Ishikawa (cell line): ENCODE data around the gene AFG1L.

Experiments
- CEBPB ChIP-seq: IDR thresholded peaks from 2 replicates; pipeline ENCODE4 v1.6.1; 2012
- CREB1 ChIP-seq: IDR thresholded peaks from 2 replicates; pipeline ENCODE4 v1.6.1; 2012; ENCODE audit warnings: low read depth
- EGR1 ChIP-seq: IDR thresholded peaks from 2 replicates; pipeline ENCODE4 v1.6.1; 2012
- EP300 ChIP-seq: IDR thresholded peaks from 2 replicates; pipeline ENCODE4 v1.6.1; 2012; ENCODE audit warnings: borderline replicate concordance
- FOXM1 ChIP-seq: IDR thresholded peaks from 2 replicates; pipeline ENCODE4 v1.6.1; 2012; ENCODE audit warnings: low read depth, borderline replicate concordance
- RAD21 ChIP-seq: IDR thresholded peaks from 2 replicates; pipeline ENCODE4 v1.6.1; 2012; ENCODE audit warnings: low read depth
- TAF1 ChIP-seq: IDR thresholded peaks from 2 replicates; pipeline ENCODE4 v1.6.1; 2012; ENCODE audit warnings: low read depth, mild to moderate bottlenecking
- TCF12 ChIP-seq: IDR thresholded peaks from 2 replicates; pipeline ENCODE4 v1.6.1; 2012; ENCODE audit warnings: low read depth
- TEAD4 ChIP-seq: IDR thresholded peaks from 2 replicates; pipeline ENCODE4 v1.6.1; 2012
- YY1 ChIP-seq: IDR thresholded peaks from 2 replicates; pipeline ENCODE4 v1.6.1; 2012; ENCODE audit warnings: low read depth
- ZBTB7A ChIP-seq: IDR thresholded peaks from 2 replicates; pipeline ENCODE4 v1.6.1; 2012; ENCODE audit warnings: low read depth
- TF ChIP-seq, protein P1 (sequence below): IDR thresholded peaks from 2 replicates; pipeline ENCODE4 v1.6.1; 2012
- TF ChIP-seq, protein P2 (sequence below): IDR thresholded peaks from 2 replicates; pipeline ENCODE4 v1.6.1; 2012; ENCODE audit warnings: low read depth, mild to moderate bottlenecking
- TF ChIP-seq, protein P3 (sequence below): IDR thresholded peaks from 2 replicates; pipeline ENCODE4 v1.6.1; 2012

DNA sequence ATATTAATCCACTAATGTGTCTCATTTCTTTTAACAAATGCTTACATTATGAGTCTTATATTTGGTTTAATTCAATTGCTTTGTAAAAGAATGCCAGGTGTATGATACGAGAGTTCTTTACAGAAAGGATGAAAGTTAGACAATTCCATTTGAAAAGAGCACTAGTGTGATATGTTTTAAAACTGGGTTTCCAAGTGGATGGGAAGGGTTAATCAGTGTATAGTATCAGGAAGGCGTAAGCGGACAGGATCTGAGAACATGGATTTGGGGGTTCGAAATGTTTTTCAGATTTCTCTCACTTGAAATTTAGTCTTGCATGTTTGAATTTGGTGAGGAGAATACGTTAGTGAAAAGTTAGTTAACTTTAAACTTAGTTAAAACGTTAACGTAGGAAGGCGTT, 268.4 kb downstream of the AFG1L start:
- TF ChIP-seq YY1 (no peak), TAF1 (no peak), TCF12 (no peak), FOXM1 (no peak), CEBPB (no peak), RAD21 (no peak), EP300 (no peak), ZBTB7A (no peak), CREB1 (no peak), TEAD4 (no peak), EGR1 (no peak)
- TF ChIP-seq, protein P1, sequence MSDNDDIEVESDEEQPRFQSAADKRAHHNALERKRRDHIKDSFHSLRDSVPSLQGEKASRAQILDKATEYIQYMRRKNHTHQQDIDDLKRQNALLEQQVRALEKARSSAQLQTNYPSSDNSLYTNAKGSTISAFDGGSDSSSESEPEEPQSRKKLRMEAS, result no peak
- TF ChIP-seq, protein P2, sequence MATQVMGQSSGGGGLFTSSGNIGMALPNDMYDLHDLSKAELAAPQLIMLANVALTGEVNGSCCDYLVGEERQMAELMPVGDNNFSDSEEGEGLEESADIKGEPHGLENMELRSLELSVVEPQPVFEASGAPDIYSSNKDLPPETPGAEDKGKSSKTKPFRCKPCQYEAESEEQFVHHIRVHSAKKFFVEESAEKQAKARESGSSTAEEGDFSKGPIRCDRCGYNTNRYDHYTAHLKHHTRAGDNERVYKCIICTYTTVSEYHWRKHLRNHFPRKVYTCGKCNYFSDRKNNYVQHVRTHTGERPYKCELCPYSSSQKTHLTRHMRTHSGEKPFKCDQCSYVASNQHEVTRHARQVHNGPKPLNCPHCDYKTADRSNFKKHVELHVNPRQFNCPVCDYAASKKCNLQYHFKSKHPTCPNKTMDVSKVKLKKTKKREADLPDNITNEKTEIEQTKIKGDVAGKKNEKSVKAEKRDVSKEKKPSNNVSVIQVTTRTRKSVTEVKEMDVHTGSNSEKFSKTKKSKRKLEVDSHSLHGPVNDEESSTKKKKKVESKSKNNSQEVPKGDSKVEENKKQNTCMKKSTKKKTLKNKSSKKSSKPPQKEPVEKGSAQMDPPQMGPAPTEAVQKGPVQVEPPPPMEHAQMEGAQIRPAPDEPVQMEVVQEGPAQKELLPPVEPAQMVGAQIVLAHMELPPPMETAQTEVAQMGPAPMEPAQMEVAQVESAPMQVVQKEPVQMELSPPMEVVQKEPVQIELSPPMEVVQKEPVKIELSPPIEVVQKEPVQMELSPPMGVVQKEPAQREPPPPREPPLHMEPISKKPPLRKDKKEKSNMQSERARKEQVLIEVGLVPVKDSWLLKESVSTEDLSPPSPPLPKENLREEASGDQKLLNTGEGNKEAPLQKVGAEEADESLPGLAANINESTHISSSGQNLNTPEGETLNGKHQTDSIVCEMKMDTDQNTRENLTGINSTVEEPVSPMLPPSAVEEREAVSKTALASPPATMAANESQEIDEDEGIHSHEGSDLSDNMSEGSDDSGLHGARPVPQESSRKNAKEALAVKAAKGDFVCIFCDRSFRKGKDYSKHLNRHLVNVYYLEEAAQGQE, result no peak
- TF ChIP-seq, protein P3, sequence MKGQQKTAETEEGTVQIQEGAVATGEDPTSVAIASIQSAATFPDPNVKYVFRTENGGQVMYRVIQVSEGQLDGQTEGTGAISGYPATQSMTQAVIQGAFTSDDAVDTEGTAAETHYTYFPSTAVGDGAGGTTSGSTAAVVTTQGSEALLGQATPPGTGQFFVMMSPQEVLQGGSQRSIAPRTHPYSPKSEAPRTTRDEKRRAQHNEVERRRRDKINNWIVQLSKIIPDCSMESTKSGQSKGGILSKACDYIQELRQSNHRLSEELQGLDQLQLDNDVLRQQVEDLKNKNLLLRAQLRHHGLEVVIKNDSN, result no peak
